HG02938 (cell line): ENCODE data around the gene GLP1R.

ENCODE experiments used
- ATAC-seq: cut with Tn5 transposase; IDR thresholded peaks from one replicate; pipeline ENCODE4 v1.9.1; 2021; ENCODE audit warnings: mild to moderate bottlenecking, moderate library complexity; ENCODE audit not compliant: unreplicated experiment

The GLP1R gene

GRCh38 chr6:39043776-39044175 lies 4.8 kb upstream of the GLP1R start:
- ATAC-seq: no peak

GRCh38 chr6:39044181-39044580 lies 4.4 kb upstream of the GLP1R start:
- ATAC-seq: no peak

- no peak for ATAC-seq
Measured at GRCh38 chr6:39047434-39048327, 900 bp upstream of the GLP1R start.

- ATAC-seq: no peak
Measured at GRCh38 chr6:39049575-39050283, 1.1 kb downstream of the GLP1R start.

GRCh38 chr6:39050453-39051112 lies 2.0 kb downstream of the GLP1R start:
- ATAC-seq: no peak

- no peak for ATAC-seq
Measured at GRCh38 chr6:39051399-39052122, 3.0 kb downstream of the GLP1R start.

- no peak for ATAC-seq
Measured at GRCh38 chr6:39053016-39053624, 4.5 kb downstream of the GLP1R start.

- ATAC-seq: no peak
Measured at GRCh38 chr6:39053854-39054576, 5.4 kb downstream of the GLP1R start.

GRCh38 chr6:39054577-39055142 lies 6.1 kb downstream of the GLP1R start:
- no peak for ATAC-seq

GRCh38 chr6:39055661-39056060 lies 7.1 kb downstream of the GLP1R start:
- no peak for ATAC-seq

GRCh38 chr6:39056191-39056590 lies 7.6 kb downstream of the GLP1R start:
- ATAC-seq: no peak

- no peak for ATAC-seq
Measured at GRCh38 chr6:39056681-39057080, 8.1 kb downstream of the GLP1R start.

GRCh38 chr6:39057251-39058155 lies 8.9 kb downstream of the GLP1R start:
- no peak for ATAC-seq

- no peak for ATAC-seq
Measured at GRCh38 chr6:39058471-39059147, 10.0 kb downstream of the GLP1R start.

GRCh38 chr6:39059496-39060310 lies 11.1 kb downstream of the GLP1R start:
- no peak for ATAC-seq

- no peak for ATAC-seq
Measured at GRCh38 chr6:39060467-39061160, 12.0 kb downstream of the GLP1R start.

GRCh38 chr6:39061182-39061581 lies 12.6 kb downstream of the GLP1R start:
- ATAC-seq: no peak
